Fibroblast of lung (primary cell): ENCODE results near the gene NPHP1. TPM values are rescaled to one million over a fixed set of nuclear protein-coding genes. Genes with fewer than 3 reads are reported as not detected.
"Not testable (repeated sequence)": the region's sequence is repeated elsewhere in the genome, so short reads cannot be mapped to it uniquely, and the experiment has no call there.

Experiments
- DNase-seq, 2 donors: peaks; one replicate each; pipeline versions ENCODE4 v3.0.0 to v3.0.0-alpha.2; 2010; ENCODE audit warnings: low read depth in 2 of 2
- H2AFZ ChIP-seq: 2 replicates; pipeline ENCODE4 v1.5.1; 2012; ENCODE audit warnings: low read length, control low read depth, inconsistent platforms
- H3K27ac ChIP-seq: 2 replicates; pipeline ENCODE4 v1.5.1; 2011; ENCODE audit warnings: low read length, control low read depth; ENCODE audit not compliant: insufficient read depth
- H3K27me3 ChIP-seq: 2 replicates; pipeline ENCODE4 v1.5.1; 2011; ENCODE audit warnings: mild to moderate bottlenecking, low read length; ENCODE audit not compliant: control insufficient read depth, insufficient read depth
- H3K36me3 ChIP-seq: 2 replicates; pipeline ENCODE4 v1.5.1; 2011; ENCODE audit warnings: low read length; ENCODE audit not compliant: control insufficient read depth, insufficient read depth
- H3K4me1 ChIP-seq: 2 replicates; pipeline ENCODE4 v1.5.1; 2011; ENCODE audit warnings: low read length; ENCODE audit not compliant: control insufficient read depth, insufficient read depth; ENCODE audit errors: extremely low read depth
- H3K4me2 ChIP-seq: 2 replicates; pipeline ENCODE4 v1.5.1; 2011; ENCODE audit warnings: low read length, control low read depth; ENCODE audit not compliant: insufficient read depth; ENCODE audit errors: extremely low read depth
- H3K4me3 ChIP-seq, 4 experiments: fragments of 200-600 bp in 1 of 4; sonication (generic) in 1 of 4; replicated peaks in 1 of 4; 2 replicates each; pipeline ENCODE4 v1.5.1; 2011 to 2016; ENCODE audit warnings: low read length in 4 of 4, low read depth in 3 of 4, mild to moderate bottlenecking in 3 of 4, control low read depth in 2 of 4, inconsistent platforms in 1 of 4, mixed read lengths in 1 of 4; ENCODE audit not compliant: insufficient read depth in 1 of 4; ENCODE audit errors: control extremely low read depth in 1 of 4
- H3K79me2 ChIP-seq: 2 replicates; pipeline ENCODE4 v1.5.1; 2012; ENCODE audit warnings: mild to moderate bottlenecking, low read length, inconsistent platforms; ENCODE audit not compliant: control insufficient read depth, insufficient read depth
- H3K9ac ChIP-seq: 2 replicates; pipeline ENCODE4 v1.5.1; 2011; ENCODE audit warnings: mild to moderate bottlenecking, low read length, control low read depth; ENCODE audit not compliant: insufficient read depth
- H3K9me3 ChIP-seq: 2 replicates; pipeline ENCODE4 v1.5.1; 2012; ENCODE audit warnings: low read depth, low read length; ENCODE audit not compliant: control insufficient read depth, insufficient read depth
- H4K20me1 ChIP-seq: 2 replicates; pipeline ENCODE4 v1.5.1; 2011; ENCODE audit warnings: low read length; ENCODE audit not compliant: control insufficient read depth, insufficient read depth; ENCODE audit errors: extremely low read depth
- CTCF ChIP-seq, 2 donors: IDR thresholded peaks in 1 of 2; conservative IDR thresholded peaks in 1 of 2; 1 replicate in 1 of 2; 2 replicates in 1 of 2; pipeline ENCODE4 v1.5.1; 2011 to 2012; ENCODE audit warnings: low read length in 2 of 2, control low read depth in 1 of 2, inconsistent platforms in 1 of 2, low read depth in 1 of 2, mild to moderate bottlenecking in 1 of 2
- EZH2 ChIP-seq: IDR thresholded peaks from 2 replicates; pipeline ENCODE4 v1.5.1; 2012; ENCODE audit warnings: low read length, control low read depth, mild to moderate bottlenecking; ENCODE audit errors: missing control alignments
- polyA plus RNA-seq, 2 donors: library from polyadenylated mRNA; depleted of rRNA in 1 of 2; stranded (reverse) in 1 of 2; unstranded in 1 of 2; fragments of >200 nt; gene quantifications; 2 replicates each; pipeline ENCODE4 v1.2.1, GENCODE V29; 2011 to 2012; ENCODE audit warnings: missing spikeins in 1 of 2
- total RNA-seq: library from RNA; depleted of rRNA; stranded (reverse); fragments of >200 nt; gene quantifications from 2 replicates; pipeline ENCODE4 v1.2.1, GENCODE V29; 2014

Gene NPHP1
- total and polyA plus RNA-seq, 2 donors (not counting 1 experiment from before 2014, with no cell fraction given) = 5.0 to 5.1 TPM

- Histone ChIP-seq H2AFZ (no peak overlapping the region), H3K4me1 (no peaks in the 10 kb centered on the region), H4K20me1 (no peaks in the 10 kb centered on the region), H3K4me3 (no peak overlapping the region), H3K27ac (no peak overlapping the region), H3K27me3 (peaks cover 33% of the 10 kb centered on the region), H3K9me3 (no peaks in the 10 kb centered on the region), H3K4me2 (no peak overlapping the region), H3K9ac (no peak overlapping the region), H3K79me2 (no peaks in the 10 kb centered on the region), H3K36me3 (no peaks in the 10 kb centered on the region)
- DNase-seq = peak in 1 of 2 donors; percentile 86
- TF ChIP-seq CTCF (conservative IDR thresholded peaks at IDR 0.05 in 1 of 2, IDR thresholded peaks at IDR 0.05 in 1 of 2; ENCODE audit: low read depth in 1 of 2, low read length in 2 of 2) (no peak), EZH2 (no peak)
Measured at GRCh38 chr2:110219496-110220189, 14.8 kb upstream of the NPHP1 start.

GRCh38 chr2:110218889-110219288 lies 14.1 kb upstream of the NPHP1 start:
- not testable (repeated sequence) for H3K4me3 ChIP-seq, H3K79me2 ChIP-seq, H3K36me3 ChIP-seq, H3K27ac ChIP-seq, H3K9me3 ChIP-seq, H3K9ac ChIP-seq, H2AFZ ChIP-seq, H3K4me1 ChIP-seq, H3K4me2 ChIP-seq, DNase-seq, H4K20me1 ChIP-seq
- H3K27me3 ChIP-seq = peaks cover 33% of the 10 kb centered on the region

- Histone ChIP-seq H3K4me2 (no peak overlapping the region), H3K9ac (no peak overlapping the region), H2AFZ (no peak overlapping the region), H3K27me3 (peaks cover 24% of the 10 kb centered on the region), H3K9me3 (no peaks in the 10 kb centered on the region), H3K79me2 (peaks cover 5% of the 10 kb centered on the region), H3K4me1 (no peaks in the 10 kb centered on the region), H4K20me1 (no peaks in the 10 kb centered on the region), H3K27ac (no peak overlapping the region), H3K36me3 (no peaks in the 10 kb centered on the region), H3K4me3 (no peak overlapping the region)
- TF ChIP-seq EZH2 = no peak
- no peak for TF ChIP-seq CTCF (conservative IDR thresholded peaks at IDR 0.05 in 1 of 2, IDR thresholded peaks at IDR 0.05 in 1 of 2; ENCODE audit: low read depth in 1 of 2, low read length in 2 of 2)
- DNase-seq = peak in 1 of 2 donors; percentile 18
Measured at GRCh38 chr2:110216803-110217202, 12.0 kb upstream of the NPHP1 start.
